ENCODE results near the gene ACACA.
"Not testable (repeated sequence)": the region's sequence is repeated elsewhere in the genome, so short reads cannot be mapped to it uniquely, and the experiment has no call there.

The ACACA gene

GRCh38 chr17:37393352-37393751 is 13.3 kb downstream of the ACACA start:
- DNase-seq (ENCODE audit: low read depth in 1 of 2, low spot score in 1 of 2), result no peak

- DNase-seq (ENCODE audit: low read depth in 1 of 2, low spot score in 1 of 2), result no peak
Measured at GRCh38 chr17:37392024-37392590, 14.5 kb downstream of the ACACA start.

- DNase-seq (ENCODE audit: low read depth in 1 of 2, low spot score in 1 of 2), result no peak
Measured at GRCh38 chr17:37391146-37391545, 15.5 kb downstream of the ACACA start.

GRCh38 chr17:37389160-37389559 is 17.5 kb downstream of the ACACA start:
- no peak for DNase-seq (ENCODE audit: low read depth in 1 of 2, low spot score in 1 of 2)

GRCh38 chr17:37388266-37388665 is 18.4 kb downstream of the ACACA start:
- DNase-seq (ENCODE audit: low read depth in 1 of 2, low spot score in 1 of 2), result no peak

- no peak for DNase-seq (ENCODE audit: low read depth in 1 of 2, low spot score in 1 of 2)
Measured at GRCh38 chr17:37386462-37386861, 20.2 kb downstream of the ACACA start.

GRCh38 chr17:37385474-37385990 is 21.1 kb downstream of the ACACA start:
- no peak for DNase-seq (ENCODE audit: low read depth in 1 of 2, low spot score in 1 of 2)

GRCh38 chr17:37384560-37385149 is 22.0 kb downstream of the ACACA start:
- no peak for DNase-seq (ENCODE audit: low read depth in 1 of 2, low spot score in 1 of 2)

GRCh38 chr17:37382056-37382455 is 24.6 kb downstream of the ACACA start:
- no peak for DNase-seq (ENCODE audit: low read depth in 1 of 2, low spot score in 1 of 2)

GRCh38 chr17:37375706-37376105 is 30.9 kb downstream of the ACACA start, which contains the start of gene C17orf78:
Gene C17orf78 (plus strand): TSS chr17:37375985. CDS start chr17:37376093, 108 bp downstream.
- DNase-seq (ENCODE audit: low read depth in 1 of 2, low spot score in 1 of 2), result no peak

- DNase-seq (ENCODE audit: low read depth in 1 of 2, low spot score in 1 of 2), result peak; percentile 19 to 22
Measured at GRCh38 chr17:37373530-37374159, 33.0 kb downstream of the ACACA start.

- DNase-seq (ENCODE audit: low read depth in 1 of 2, low spot score in 1 of 2), result no peak
Measured at GRCh38 chr17:37368577-37368976, 38.1 kb downstream of the ACACA start.

- no peak for DNase-seq (ENCODE audit: low read depth in 1 of 2, low spot score in 1 of 2)
Measured at GRCh38 chr17:37365589-37365988, 41.0 kb downstream of the ACACA start.

GRCh38 chr17:37361543-37361942 is 45.1 kb downstream of the ACACA start:
- no peak for DNase-seq (ENCODE audit: low read depth in 1 of 2, low spot score in 1 of 2)

- no peak for DNase-seq (ENCODE audit: low read depth in 1 of 2, low spot score in 1 of 2)
Measured at GRCh38 chr17:37360632-37361031, 46.0 kb downstream of the ACACA start.

- DNase-seq (ENCODE audit: low read depth in 1 of 2, low spot score in 1 of 2), result no peak
Measured at GRCh38 chr17:37359682-37360188, 46.9 kb downstream of the ACACA start.

- peak; percentile 75 to 80 for DNase-seq (ENCODE audit: low read depth in 1 of 2, low spot score in 1 of 2)
Measured at GRCh38 chr17:37358830-37359681, 47.6 kb downstream of the ACACA start.

GRCh38 chr17:37358098-37358829 is 48.4 kb downstream of the ACACA start:
- DNase-seq (ENCODE audit: low read depth in 1 of 2, low spot score in 1 of 2), result peak; percentile 4 to 6

- DNase-seq (ENCODE audit: low read depth in 1 of 2, low spot score in 1 of 2), result not testable (repeated sequence)
Measured at GRCh38 chr17:37356796-37357569, 49.7 kb downstream of the ACACA start.

Measured in stimulated activated CD4-positive, alpha-beta T cell treated with anti-CD3 and anti-CD28 coated beads, Interleukin-15, amount 100 ng/mL, for 1 hour (primary cell).